Neural progenitor cell (in vitro differentiated cells): ENCODE data around the gene AIDA.

Experiments
- CTCF ChIP-seq: fragments of 200-600 bp; sonication (generic); IDR thresholded peaks from 2 replicates; pipeline ENCODE4 v1.5.1; 2017; ENCODE audit warnings: antibody characterized with exemption, mild to moderate bottlenecking
- EZH2 ChIP-seq: fragments of 200-600 bp; sonication (generic); IDR thresholded peaks from 2 replicates; pipeline ENCODE4 v1.6.1; 2017; ENCODE audit warnings: antibody characterized with exemption, mild to moderate bottlenecking, moderate library complexity

- TF ChIP-seq CTCF (no peak), EZH2 (no peak)
Observed at GRCh38 chr1:222641269-222641948, 70.9 kb downstream of the AIDA start.
